ENCODE measurements around the gene CPED1.

The CPED1 gene

DNA sequence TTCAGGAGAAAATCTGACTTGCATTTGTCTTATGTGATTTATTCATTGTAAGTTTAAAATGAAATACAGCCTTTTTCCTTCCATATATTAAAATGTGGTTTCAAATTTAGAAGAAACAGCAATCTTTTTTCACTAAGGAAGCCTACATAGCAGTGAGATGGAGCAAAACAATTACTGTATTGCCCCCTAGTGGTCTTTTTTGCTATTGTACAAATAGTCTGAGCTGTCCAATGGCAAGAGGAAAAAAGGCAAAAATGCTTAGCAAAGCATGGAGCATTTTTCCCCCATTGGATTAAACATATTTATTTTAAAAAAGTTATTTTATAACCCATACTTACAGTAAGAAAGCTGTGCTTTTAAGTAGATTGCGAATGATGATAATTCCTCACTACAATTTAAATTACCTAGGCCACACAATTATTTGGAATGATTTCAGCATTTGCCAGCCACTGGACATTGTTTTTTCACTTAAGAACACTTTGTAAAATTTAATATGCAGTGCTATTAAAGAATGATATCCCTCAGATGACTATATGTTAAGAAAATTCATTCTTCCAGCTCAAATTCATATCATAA is 119.5 kb downstream of the CPED1 start:
- H3K4me3 ChIP-seq (ENCODE audit: severe bottlenecking) = no peak overlapping the region
- TF ChIP-seq, protein P1, sequence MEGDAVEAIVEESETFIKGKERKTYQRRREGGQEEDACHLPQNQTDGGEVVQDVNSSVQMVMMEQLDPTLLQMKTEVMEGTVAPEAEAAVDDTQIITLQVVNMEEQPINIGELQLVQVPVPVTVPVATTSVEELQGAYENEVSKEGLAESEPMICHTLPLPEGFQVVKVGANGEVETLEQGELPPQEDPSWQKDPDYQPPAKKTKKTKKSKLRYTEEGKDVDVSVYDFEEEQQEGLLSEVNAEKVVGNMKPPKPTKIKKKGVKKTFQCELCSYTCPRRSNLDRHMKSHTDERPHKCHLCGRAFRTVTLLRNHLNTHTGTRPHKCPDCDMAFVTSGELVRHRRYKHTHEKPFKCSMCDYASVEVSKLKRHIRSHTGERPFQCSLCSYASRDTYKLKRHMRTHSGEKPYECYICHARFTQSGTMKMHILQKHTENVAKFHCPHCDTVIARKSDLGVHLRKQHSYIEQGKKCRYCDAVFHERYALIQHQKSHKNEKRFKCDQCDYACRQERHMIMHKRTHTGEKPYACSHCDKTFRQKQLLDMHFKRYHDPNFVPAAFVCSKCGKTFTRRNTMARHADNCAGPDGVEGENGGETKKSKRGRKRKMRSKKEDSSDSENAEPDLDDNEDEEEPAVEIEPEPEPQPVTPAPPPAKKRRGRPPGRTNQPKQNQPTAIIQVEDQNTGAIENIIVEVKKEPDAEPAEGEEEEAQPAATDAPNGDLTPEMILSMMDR (IDR thresholded peaks at IDR 0.05; ENCODE audit: poor library complexity, severe bottlenecking) = peak; percentile 88
- no peak overlapping the region for H3K27ac ChIP-seq (ENCODE audit: poor library complexity, severe bottlenecking)
- DNase-seq (ENCODE audit: low spot score) (no peak), ATAC-seq (ENCODE audit: low read depth) (peak; percentile 89)
- no peaks in the 10 kb centered on the region for H3K36me3 ChIP-seq (ENCODE audit: low read depth)
- no peaks in the 10 kb centered on the region for H3K9me3 ChIP-seq (ENCODE audit: severe bottlenecking)
- H3K4me1 ChIP-seq (ENCODE audit: insufficient read depth, poor library complexity, severe bottlenecking) = peaks cover 24% of the 10 kb centered on the region
- H3K27me3 ChIP-seq (ENCODE audit: insufficient read depth, poor library complexity, severe bottlenecking) = no peaks in the 10 kb centered on the region

DNA sequence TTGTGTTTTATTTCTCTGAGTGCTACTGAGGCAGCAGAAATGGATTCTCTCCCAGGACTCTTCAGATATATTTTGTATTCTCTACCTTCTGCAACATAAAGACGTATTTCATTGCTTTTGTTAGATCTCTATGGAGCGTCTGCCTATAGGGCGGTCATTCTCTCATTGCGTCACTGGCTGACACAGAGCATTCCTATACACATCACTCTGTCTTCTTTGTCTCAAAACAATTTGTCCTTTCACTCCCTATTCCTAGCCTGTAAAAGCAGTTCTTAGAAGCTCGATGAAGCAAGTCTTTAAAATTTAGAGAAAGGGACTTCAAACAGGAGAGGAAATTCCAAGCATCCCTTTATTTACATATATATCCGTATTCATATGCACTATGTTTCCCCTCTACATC is 120.6 kb downstream of the CPED1 start:
- TF ChIP-seq, protein P1 (IDR thresholded peaks at IDR 0.05; ENCODE audit: poor library complexity, severe bottlenecking) = no peak
- Histone ChIP-seq H3K27ac (ENCODE audit: poor library complexity, severe bottlenecking) (no peak overlapping the region), H3K36me3 (ENCODE audit: low read depth) (no peaks in the 10 kb centered on the region), H3K4me1 (ENCODE audit: insufficient read depth, poor library complexity, severe bottlenecking) (peaks cover 23% of the 10 kb centered on the region), H3K27me3 (ENCODE audit: insufficient read depth, poor library complexity, severe bottlenecking) (no peaks in the 10 kb centered on the region), H3K9me3 (ENCODE audit: severe bottlenecking) (no peaks in the 10 kb centered on the region), H3K4me3 (ENCODE audit: severe bottlenecking) (no peak overlapping the region)
- ATAC-seq (ENCODE audit: low read depth) = peak; percentile 69
- DNase-seq (ENCODE audit: low spot score) = no peak

DNA sequence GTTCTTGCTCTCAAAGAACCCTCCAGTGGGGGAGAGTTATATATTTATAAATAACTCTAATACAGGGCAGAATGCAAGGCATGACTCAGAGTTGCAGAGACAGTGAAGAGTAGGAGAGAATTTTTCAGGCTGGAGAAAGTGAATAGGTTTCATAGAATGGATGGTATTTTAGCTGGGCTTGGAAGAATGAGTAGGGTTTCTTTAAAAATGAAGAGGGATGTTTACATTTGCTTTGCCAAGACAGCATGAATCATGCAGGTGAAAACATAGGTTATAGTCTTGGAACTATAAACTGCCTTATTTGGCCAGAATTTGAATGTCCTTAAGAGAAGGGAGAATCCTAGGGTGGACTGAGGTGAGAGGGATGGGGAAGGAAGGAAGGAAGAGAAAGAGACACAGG is 124.8 kb downstream of the CPED1 start:
- DNase-seq (ENCODE audit: low spot score) = no peak
- ATAC-seq (ENCODE audit: low read depth) = peak; percentile 91
- TF ChIP-seq, protein P1 (IDR thresholded peaks at IDR 0.05; ENCODE audit: poor library complexity, severe bottlenecking) = no peak
- H3K27ac ChIP-seq (ENCODE audit: poor library complexity, severe bottlenecking) = peak overlapping the region; percentile 29
- no peak overlapping the region for H3K4me3 ChIP-seq (ENCODE audit: severe bottlenecking)
- no peaks in the 10 kb centered on the region for H3K9me3 ChIP-seq (ENCODE audit: severe bottlenecking)
- peaks cover 29% of the 10 kb centered on the region for H3K4me1 ChIP-seq (ENCODE audit: insufficient read depth, poor library complexity, severe bottlenecking)
- H3K36me3 ChIP-seq (ENCODE audit: low read depth) = no peaks in the 10 kb centered on the region
- H3K27me3 ChIP-seq (ENCODE audit: insufficient read depth, poor library complexity, severe bottlenecking) = no peaks in the 10 kb centered on the region

DNA sequence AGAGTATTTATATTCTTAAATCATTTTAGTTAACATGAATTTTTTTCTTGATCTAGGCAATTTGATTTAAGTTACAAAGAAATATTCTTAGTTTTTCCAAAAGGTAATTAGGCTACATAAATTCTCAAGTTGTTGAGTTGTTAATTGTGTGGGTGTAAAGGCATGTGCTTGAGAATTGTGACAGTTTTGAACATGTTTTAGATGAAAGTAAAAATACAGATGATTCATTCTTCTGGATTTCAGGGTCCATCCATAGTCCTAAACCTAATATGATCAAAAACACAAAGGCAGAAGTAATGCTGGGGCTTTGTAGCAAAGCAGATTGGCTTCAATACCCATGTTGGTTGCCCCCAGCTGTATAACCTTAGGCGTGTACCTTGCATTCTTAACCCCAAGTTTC is 127.9 kb downstream of the CPED1 start:
- H3K4me1 ChIP-seq (ENCODE audit: insufficient read depth, poor library complexity, severe bottlenecking) = peaks cover 19% of the 10 kb centered on the region
- no peaks in the 10 kb centered on the region for H3K9me3 ChIP-seq (ENCODE audit: severe bottlenecking)
- H3K27ac ChIP-seq (ENCODE audit: poor library complexity, severe bottlenecking) = no peak overlapping the region
- H3K4me3 ChIP-seq (ENCODE audit: severe bottlenecking) = no peak overlapping the region
- peak; percentile 3; the same call in 1 of the 3 replicates for ATAC-seq (ENCODE audit: low read depth)
- TF ChIP-seq, protein P1 (IDR thresholded peaks at IDR 0.05; ENCODE audit: poor library complexity, severe bottlenecking) = no peak
- DNase-seq (ENCODE audit: low spot score) = no peak
- no peaks in the 10 kb centered on the region for H3K36me3 ChIP-seq (ENCODE audit: low read depth)
- H3K27me3 ChIP-seq (ENCODE audit: insufficient read depth, poor library complexity, severe bottlenecking) = no peaks in the 10 kb centered on the region

DNA sequence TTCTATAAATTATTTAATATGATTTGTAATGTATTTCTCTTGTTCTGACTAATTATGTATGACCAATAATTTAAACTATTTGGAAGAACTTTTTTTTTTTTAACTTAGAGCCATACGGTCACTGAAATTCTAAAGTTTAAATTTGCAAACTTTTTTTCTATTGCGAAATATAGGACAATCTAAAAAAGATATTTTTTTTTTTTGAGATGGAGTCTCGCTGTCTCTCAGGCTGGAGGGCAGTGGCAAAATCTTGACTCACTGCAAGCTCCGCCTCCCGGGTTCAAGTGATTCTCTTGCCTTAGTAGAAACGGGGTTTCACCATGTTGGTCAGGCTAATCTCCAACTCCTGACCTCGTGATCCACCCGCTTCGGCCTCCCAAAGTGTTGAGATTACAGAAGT is 130.5 kb downstream of the CPED1 start:
- Histone ChIP-seq H3K27ac (ENCODE audit: poor library complexity, severe bottlenecking) (no peak overlapping the region), H3K27me3 (ENCODE audit: insufficient read depth, poor library complexity, severe bottlenecking) (no peaks in the 10 kb centered on the region), H3K9me3 (ENCODE audit: severe bottlenecking) (no peaks in the 10 kb centered on the region), H3K4me3 (ENCODE audit: severe bottlenecking) (no peak overlapping the region), H3K36me3 (ENCODE audit: low read depth) (no peaks in the 10 kb centered on the region), H3K4me1 (ENCODE audit: insufficient read depth, poor library complexity, severe bottlenecking) (peaks cover 7% of the 10 kb centered on the region)
- DNase-seq (ENCODE audit: low spot score) (no peak), ATAC-seq (ENCODE audit: low read depth) (no peak)
- TF ChIP-seq, protein P1 (IDR thresholded peaks at IDR 0.05; ENCODE audit: poor library complexity, severe bottlenecking) = no peak

Measured in RWPE2 (cell line).